COLO668 (cell line): ENCODE data around the gene ARMH4.
A peak's percentile ranks its signal among the peaks of the same experiment; 100 is the strongest.

Source experiments
- DNase-seq: peaks from one replicate; lab custom pipeline; 2025; ENCODE audit not compliant: unreplicated experiment; lab: John Stamatoyannopoulos, UW

ARMH4 gene

GRCh38 chr14:58100735-58101368 is 51.2 kb downstream of the ARMH4 start:
- DNase-seq: peak; percentile 63

GRCh38 chr14:58099682-58100081 is 52.3 kb downstream of the ARMH4 start:
- DNase-seq: no peak

- DNase-seq: peak; percentile 57
Measured at GRCh38 chr14:58098507-58098906, 53.5 kb downstream of the ARMH4 start.

GRCh38 chr14:58096731-58097130 is 55.3 kb downstream of the ARMH4 start:
- no peak for DNase-seq

- no peak for DNase-seq
Measured at GRCh38 chr14:58091883-58092630, 60.0 kb downstream of the ARMH4 start.

GRCh38 chr14:58089612-58090011 is 62.4 kb downstream of the ARMH4 start:
- no peak for DNase-seq

GRCh38 chr14:58088961-58089360 is 63.1 kb downstream of the ARMH4 start:
- DNase-seq: no peak

- DNase-seq: no peak
Measured at GRCh38 chr14:58085877-58086276, 66.1 kb downstream of the ARMH4 start.

GRCh38 chr14:58082491-58083098 is 69.4 kb downstream of the ARMH4 start:
- DNase-seq: no peak

GRCh38 chr14:58082011-58082410 is 70.0 kb downstream of the ARMH4 start:
- DNase-seq: no peak

GRCh38 chr14:58078471-58078870 is 73.5 kb downstream of the ARMH4 start:
- no peak for DNase-seq

- no peak for DNase-seq
Measured at GRCh38 chr14:58078068-58078467, 73.9 kb downstream of the ARMH4 start.

GRCh38 chr14:58077621-58078020 is 74.4 kb downstream of the ARMH4 start:
- DNase-seq: no peak

- no peak for DNase-seq
Measured at GRCh38 chr14:58073516-58073915, 78.5 kb downstream of the ARMH4 start.

- peak; percentile 62 for DNase-seq
Measured at GRCh38 chr14:58072288-58073071, 79.5 kb downstream of the ARMH4 start.

GRCh38 chr14:58071341-58071740 is 80.7 kb downstream of the ARMH4 start:
- DNase-seq: no peak

- DNase-seq: no peak
Measured at GRCh38 chr14:58068306-58068705, 83.7 kb downstream of the ARMH4 start.

GRCh38 chr14:58066115-58066514 is 85.9 kb downstream of the ARMH4 start:
- no peak for DNase-seq

GRCh38 chr14:58061581-58061980 is 90.4 kb downstream of the ARMH4 start:
- DNase-seq: no peak

GRCh38 chr14:58060898-58061297 is 91.1 kb downstream of the ARMH4 start:
- DNase-seq: no peak

- no peak for DNase-seq
Measured at GRCh38 chr14:58060077-58060476, 91.9 kb downstream of the ARMH4 start.
